Lung (tissue), 12 donors: Measurements from ENCODE around the gene CCHCR1. TPM values are rescaled to one million over a fixed set of nuclear protein-coding genes. Genes with fewer than 3 reads are reported as not detected.
"Not testable (repeated sequence)": the region's sequence is repeated elsewhere in the genome, so short reads cannot be mapped to it uniquely, and the experiment has no call there.

Source experiments
- ATAC-seq: fragments of 200-7000 bp; cut with Tn5 transposase; one replicate; pipeline ENCODE4 v1.9.1; 2020; ENCODE audit warnings: moderate number of reproducible peaks; ENCODE audit not compliant: insufficient read depth, low FRiP score
- DNase-seq, 3 donors: peaks; one replicate each; pipeline ENCODE4 v3.0.0-alpha.2; 2013 to 2017
- H3K27ac ChIP-seq, 2 donors: one replicate each; pipeline ENCODE4 v1.5.1; 2013; ENCODE audit warnings: mild to moderate bottlenecking in 2 of 2, moderate library complexity in 2 of 2, control low read depth in 1 of 2, inconsistent platforms in 1 of 2, low read depth in 1 of 2, low read length in 1 of 2
- H3K27me3 ChIP-seq, 3 donors: one replicate each; pipeline ENCODE4 v1.5.1; 2013; ENCODE audit warnings: low read length in 2 of 3; ENCODE audit not compliant: control insufficient read depth in 3 of 3, insufficient read depth in 3 of 3
- H3K36me3 ChIP-seq, 4 donors: one replicate each; pipeline ENCODE4 v1.5.1; 2013; ENCODE audit warnings: low read length in 4 of 4, mild to moderate bottlenecking in 1 of 4, moderate library complexity in 1 of 4; ENCODE audit not compliant: control insufficient read depth in 4 of 4, insufficient read depth in 4 of 4
- H3K4me1 ChIP-seq, 5 donors: one replicate each; pipeline ENCODE4 v1.5.1; 2013; ENCODE audit warnings: low read length in 5 of 5, mild to moderate bottlenecking in 2 of 5, moderate library complexity in 1 of 5; ENCODE audit not compliant: control insufficient read depth in 5 of 5, insufficient read depth in 5 of 5
- H3K4me3 ChIP-seq: one replicate; pipeline ENCODE4 v1.5.1; 2013; ENCODE audit warnings: mild to moderate bottlenecking, control low read depth, moderate library complexity
- H3K9ac ChIP-seq, 2 donors: one replicate each; pipeline ENCODE4 v1.5.1; 2013; ENCODE audit warnings: low read length in 2 of 2, control low read depth in 1 of 2; ENCODE audit not compliant: insufficient read depth in 1 of 2
- H3K9me3 ChIP-seq, 4 donors: one replicate each; pipeline ENCODE4 v1.5.1; 2013; ENCODE audit warnings: low read length in 3 of 4, mild to moderate bottlenecking in 1 of 4, moderate library complexity in 1 of 4; ENCODE audit not compliant: control insufficient read depth in 4 of 4, insufficient read depth in 3 of 4
- CTCF ChIP-seq: IDR thresholded peaks from 2 replicates; pipeline ENCODE4 v1.5.1; 2012; ENCODE audit warnings: mild to moderate bottlenecking; ENCODE audit errors: control extremely low read depth, extremely low read depth
- WGBS, 2 donors: extraction: QIAGEN DNeasy Blood & Tissue Kit; methylation state at CpG; one replicate each; pipeline ENCODE4 v1.1.7; 2013; 5-methylcytosine and 5-hydroxymethylcytosine counted together
- polyA plus RNA-seq, 2 donors: library from polyadenylated mRNA; stranded (reverse); fragments of 200-250 nt; gene quantifications; one replicate each; pipeline ENCODE4 v1.2.1, GENCODE V29; 2013
- total RNA-seq, 2 donors: library from RNA; depleted of rRNA in 1 of 2; stranded (reverse); fragments of >200 nt in 1 of 2; gene quantifications; one replicate each; pipeline ENCODE4 v1.2.1, GENCODE V29; 2014 to 2021
- donor health status: control.
- donor health status: control.
- donor health status: Bipolar disorder and iron deficiency.
- donor health status: healthy.
- donor health status: DM: yes; HTN: yes; CAD: no.

Gene CCHCR1
- total and polyA plus RNA-seq, 4 donors, result 11.0 to 32.8 (median 17.2) TPM

GRCh38 chr6:31187780-31188194 is 30.2 kb upstream of the CCHCR1 start:
- Histone ChIP-seq H3K27me3 (no peaks in the 10 kb centered on the region), H3K27ac (no peak overlapping the region), H3K36me3 (no peaks in the 10 kb centered on the region), H3K4me3 (no peak overlapping the region), H3K9me3 (no peaks in the 10 kb centered on the region), H3K4me1 (no peaks in the 10 kb centered on the region), H3K9ac (no peak overlapping the region)
- WGBS, 2 donors, result 69 to 80% methylated on average over 5 of the region's 5 CpGs
- ATAC-seq (peak; percentile 41), DNase-seq (no peak)
- TF ChIP-seq CTCF, result no peak

GRCh38 chr6:31186052-31186734 is 28.6 kb upstream of the CCHCR1 start:
- ATAC-seq, result no peak
- no peak overlapping the region for H3K9ac ChIP-seq
- peak overlapping the region; percentile 81 to 87 for H3K27ac ChIP-seq
- H3K4me3 ChIP-seq, result no peak overlapping the region
- DNase-seq, result no peak
- H3K27me3 ChIP-seq, result no peaks in the 10 kb centered on the region
- no peaks in the 10 kb centered on the region for H3K9me3 ChIP-seq
- 67 to 78% methylated on average over 24 of the region's 24 CpGs for WGBS, 2 donors
- H3K4me1 ChIP-seq, result no peaks in the 10 kb centered on the region
- H3K36me3 ChIP-seq, result no peaks in the 10 kb centered on the region
- TF ChIP-seq CTCF, result no peak

GRCh38 chr6:31185695-31186051 is 28.1 kb upstream of the CCHCR1 start:
- DNase-seq, H3K4me1 ChIP-seq, H3K27me3 ChIP-seq, H3K9ac ChIP-seq, H3K36me3 ChIP-seq, H3K9me3 ChIP-seq, ATAC-seq, H3K4me3 ChIP-seq: not testable (repeated sequence)
- 77 to 87% methylated on average over 4 of the region's 4 CpGs for WGBS, 2 donors
- H3K27ac ChIP-seq, result peak overlapping the region; percentile 81 to 87

- not testable (repeated sequence) for ATAC-seq, H3K9ac ChIP-seq, H3K4me3 ChIP-seq, H3K4me1 ChIP-seq, H3K9me3 ChIP-seq, DNase-seq, H3K27ac ChIP-seq, H3K27me3 ChIP-seq, H3K36me3 ChIP-seq
- WGBS, 2 donors, result 80 to 86% methylated on average over 6 of the region's 6 CpGs
Observed at GRCh38 chr6:31183859-31184258, 26.3 kb upstream of the CCHCR1 start.

- H3K36me3 ChIP-seq, H3K9ac ChIP-seq, H3K4me1 ChIP-seq, H3K4me3 ChIP-seq, H3K27ac ChIP-seq, DNase-seq, ATAC-seq, H3K9me3 ChIP-seq, H3K27me3 ChIP-seq: not testable (repeated sequence)
- WGBS, 2 donors, result 69 to 94% methylated on average over 2 of the region's 2 CpGs
Observed at GRCh38 chr6:31183287-31183686, 25.7 kb upstream of the CCHCR1 start.
